GM18870 (cell line): ENCODE results near the gene SLC25A13.

ENCODE experiments used
- ATAC-seq: cut with Tn5 transposase; IDR thresholded peaks from one replicate; pipeline ENCODE4 v1.9.1; 2021; ENCODE audit warnings: moderate library complexity; ENCODE audit not compliant: unreplicated experiment

The SLC25A13 gene

GRCh38 chr7:96244244-96244991 is 77.5 kb downstream of the SLC25A13 start:
- ATAC-seq, result no peak

- ATAC-seq, result no peak
Observed at GRCh38 chr7:96243241-96243640, 78.7 kb downstream of the SLC25A13 start.

GRCh38 chr7:96241855-96242254 is 80.0 kb downstream of the SLC25A13 start:
- ATAC-seq, result no peak

GRCh38 chr7:96238976-96239766 is 82.7 kb downstream of the SLC25A13 start:
- ATAC-seq, result no peak

- no peak for ATAC-seq
Observed at GRCh38 chr7:96238474-96238873, 83.4 kb downstream of the SLC25A13 start.

GRCh38 chr7:96237040-96237439 is 84.9 kb downstream of the SLC25A13 start:
- no peak for ATAC-seq

GRCh38 chr7:96236198-96237039 is 85.5 kb downstream of the SLC25A13 start:
- ATAC-seq, result no peak

GRCh38 chr7:96235281-96235680 is 86.6 kb downstream of the SLC25A13 start:
- ATAC-seq, result no peak

GRCh38 chr7:96233528-96234154 is 88.3 kb downstream of the SLC25A13 start:
- no peak for ATAC-seq

- no peak for ATAC-seq
Observed at GRCh38 chr7:96233084-96233483, 88.8 kb downstream of the SLC25A13 start.

- no peak for ATAC-seq
Observed at GRCh38 chr7:96228760-96229159, 93.1 kb downstream of the SLC25A13 start.

GRCh38 chr7:96225251-96225650 is 96.6 kb downstream of the SLC25A13 start:
- ATAC-seq, result no peak

- no peak for ATAC-seq
Observed at GRCh38 chr7:96224685-96225084, 97.2 kb downstream of the SLC25A13 start.

GRCh38 chr7:96224073-96224472 is 97.8 kb downstream of the SLC25A13 start:
- ATAC-seq, result no peak

- ATAC-seq, result no peak
Observed at GRCh38 chr7:96221888-96222287, 100.0 kb downstream of the SLC25A13 start.

- ATAC-seq, result no peak
Observed at GRCh38 chr7:96219378-96220130, 102.3 kb downstream of the SLC25A13 start.

GRCh38 chr7:96218664-96219243 is 103.1 kb downstream of the SLC25A13 start:
- no peak for ATAC-seq

- ATAC-seq, result no peak
Observed at GRCh38 chr7:96217147-96217546, 104.8 kb downstream of the SLC25A13 start.

- no peak for ATAC-seq
Observed at GRCh38 chr7:96216373-96216772, 105.5 kb downstream of the SLC25A13 start.

GRCh38 chr7:96212474-96212873 is 109.4 kb downstream of the SLC25A13 start:
- ATAC-seq, result no peak
